Loucy (cell line): ENCODE results near the gene CLTB.

ENCODE experiments used
- H2AFZ ChIP-seq: fragments of 200-600 bp; sonication (generic); 2 replicates; pipeline ENCODE4 v1.6.0; 2016; ENCODE audit warnings: antibody characterized with exemption, mild to moderate bottlenecking, low read length, moderate library complexity
- H3F3A ChIP-seq: fragments of 200-600 bp; 2 replicates; pipeline ENCODE4 v1.6.0; 2016; ENCODE audit warnings: antibody characterized with exemption, low read depth, mild to moderate bottlenecking
- H3K27me3 ChIP-seq: fragments of 200-600 bp; sonication (generic); 2 replicates; pipeline ENCODE4 v1.6.1; 2014; ENCODE audit warnings: low read length, mild to moderate bottlenecking; ENCODE audit not compliant: insufficient read depth, poor library complexity, severe bottlenecking
- H3K36me3 ChIP-seq: fragments of 200-600 bp; sonication (generic); 2 replicates; pipeline ENCODE4 v1.6.1; 2016; ENCODE audit warnings: low read length; ENCODE audit not compliant: insufficient read depth
- H3K4me1 ChIP-seq: fragments of 200-600 bp; sonication (generic); 2 replicates; pipeline ENCODE4 v1.5.1; 2014; ENCODE audit warnings: low read length, mild to moderate bottlenecking; ENCODE audit not compliant: insufficient read depth, poor library complexity, severe bottlenecking
- H3K4me2 ChIP-seq: fragments of 200-600 bp; sonication (generic); 2 replicates; pipeline ENCODE4 v1.6.0; 2014; ENCODE audit warnings: antibody characterized with exemption, low read length, low read depth, mild to moderate bottlenecking; ENCODE audit not compliant: poor library complexity, severe bottlenecking
- H3K4me3 ChIP-seq: fragments of 200-600 bp; sonication (generic); 2 replicates; pipeline ENCODE4 v1.5.1; 2014; ENCODE audit warnings: low read length, mild to moderate bottlenecking, mixed read lengths; ENCODE audit not compliant: poor library complexity, severe bottlenecking
- H3K79me2 ChIP-seq: fragments of 200-600 bp; sonication (generic); 2 replicates; pipeline ENCODE4 v1.6.1; 2014; ENCODE audit warnings: low read length; ENCODE audit not compliant: insufficient read depth
- H3K9ac ChIP-seq: fragments of 200-600 bp; sonication (generic); 2 replicates; pipeline ENCODE4 v1.6.0; 2014; ENCODE audit warnings: mild to moderate bottlenecking, low read depth, low read length, moderate library complexity; ENCODE audit not compliant: poor library complexity, severe bottlenecking
- H3K9me2 ChIP-seq: fragments of 200-600 bp; sonication (generic); replicated peaks from 2 replicates; pipeline ENCODE4 v1.6.1; 2016; ENCODE audit warnings: low read depth, low read length, mixed read lengths
- H3K9me3 ChIP-seq: fragments of 200-600 bp; sonication (generic); 2 replicates; pipeline ENCODE4 v1.6.1; 2014; ENCODE audit warnings: mild to moderate bottlenecking, antibody characterized with exemption, low read length, low read depth; ENCODE audit not compliant: insufficient read depth
- H4K20me1 ChIP-seq: fragments of 200-600 bp; sonication (generic); 2 replicates; pipeline ENCODE4 v1.6.0; 2014; ENCODE audit warnings: antibody characterized with exemption, low read length, mild to moderate bottlenecking; ENCODE audit not compliant: insufficient read depth, poor library complexity, severe bottlenecking
- EZH2phosphoT487 ChIP-seq: fragments of 200-600 bp; IDR thresholded peaks from 2 replicates; pipeline ENCODE4 v1.6.1; 2018; ENCODE audit warnings: antibody characterized with exemption, mild to moderate bottlenecking, moderate library complexity, borderline replicate concordance
- TF ChIP-seq, protein P1 (sequence below): fragments of 200-600 bp; sonication (generic); conservative IDR thresholded peaks from 2 replicates; pipeline ENCODE4 v1.5.1; 2014; ENCODE audit warnings: mild to moderate bottlenecking, antibody characterized with exemption, low read length

CLTB gene

DNA sequence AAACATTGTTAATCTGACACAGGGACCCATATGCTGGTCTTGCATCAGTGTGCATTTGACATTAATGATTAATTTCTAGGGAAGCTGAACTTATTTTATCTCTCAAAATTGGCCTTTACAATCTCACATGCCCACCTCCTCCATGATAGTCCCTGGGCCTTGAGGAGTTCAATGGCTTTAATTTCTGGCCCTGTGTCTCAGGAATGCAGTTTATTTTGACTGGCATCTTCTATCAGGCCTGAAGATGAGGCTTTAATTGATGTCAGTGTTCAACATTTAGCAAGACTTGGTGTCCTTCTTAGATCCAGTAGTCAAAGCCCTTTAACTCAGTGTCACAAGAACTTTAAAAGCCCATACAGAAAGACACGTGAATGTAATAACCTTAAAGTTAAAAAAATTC is 10.5 kb upstream of the CLTB start:
- TF ChIP-seq EZH2phosphoT487, result no peak
- TF ChIP-seq, protein P1, sequence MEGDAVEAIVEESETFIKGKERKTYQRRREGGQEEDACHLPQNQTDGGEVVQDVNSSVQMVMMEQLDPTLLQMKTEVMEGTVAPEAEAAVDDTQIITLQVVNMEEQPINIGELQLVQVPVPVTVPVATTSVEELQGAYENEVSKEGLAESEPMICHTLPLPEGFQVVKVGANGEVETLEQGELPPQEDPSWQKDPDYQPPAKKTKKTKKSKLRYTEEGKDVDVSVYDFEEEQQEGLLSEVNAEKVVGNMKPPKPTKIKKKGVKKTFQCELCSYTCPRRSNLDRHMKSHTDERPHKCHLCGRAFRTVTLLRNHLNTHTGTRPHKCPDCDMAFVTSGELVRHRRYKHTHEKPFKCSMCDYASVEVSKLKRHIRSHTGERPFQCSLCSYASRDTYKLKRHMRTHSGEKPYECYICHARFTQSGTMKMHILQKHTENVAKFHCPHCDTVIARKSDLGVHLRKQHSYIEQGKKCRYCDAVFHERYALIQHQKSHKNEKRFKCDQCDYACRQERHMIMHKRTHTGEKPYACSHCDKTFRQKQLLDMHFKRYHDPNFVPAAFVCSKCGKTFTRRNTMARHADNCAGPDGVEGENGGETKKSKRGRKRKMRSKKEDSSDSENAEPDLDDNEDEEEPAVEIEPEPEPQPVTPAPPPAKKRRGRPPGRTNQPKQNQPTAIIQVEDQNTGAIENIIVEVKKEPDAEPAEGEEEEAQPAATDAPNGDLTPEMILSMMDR, result no peak
- H3K9me3 ChIP-seq, result no peaks in the 10 kb centered on the region
- H3K9me2 ChIP-seq, result no peaks in the 10 kb centered on the region
- H3F3A ChIP-seq, result no peaks in the 10 kb centered on the region
- H3K9ac ChIP-seq, result no peak overlapping the region
- H3K36me3 ChIP-seq, result no peaks in the 10 kb centered on the region
- H3K4me2 ChIP-seq, result no peak overlapping the region
- no peak overlapping the region for H2AFZ ChIP-seq
- no peak overlapping the region for H3K4me3 ChIP-seq
- H3K4me1 ChIP-seq, result peaks cover 7% of the 10 kb centered on the region
- no peaks in the 10 kb centered on the region for H3K79me2 ChIP-seq
- H4K20me1 ChIP-seq, result no peaks in the 10 kb centered on the region
- H3K27me3 ChIP-seq, result no peaks in the 10 kb centered on the region

DNA sequence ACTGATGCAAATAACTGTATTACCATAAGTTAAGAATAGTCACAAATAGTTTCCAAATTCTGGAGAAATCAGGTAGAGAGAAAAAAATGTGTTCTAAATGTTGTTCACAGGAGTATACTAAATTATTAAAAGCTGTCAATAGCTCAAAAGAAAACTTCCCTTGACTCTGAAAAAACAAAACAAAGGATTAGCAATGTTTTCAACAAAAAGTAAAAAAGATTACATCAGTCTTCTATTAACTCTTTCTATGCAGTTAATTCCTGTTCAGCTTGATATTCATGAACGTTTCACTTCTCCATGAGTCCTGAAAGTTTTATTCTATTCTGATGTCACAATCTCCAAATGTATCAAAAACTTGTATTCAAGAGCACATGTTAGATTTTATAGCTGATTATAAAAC is 9.5 kb upstream of the CLTB start:
- Histone ChIP-seq H3K4me2 (no peak overlapping the region), H2AFZ (no peak overlapping the region), H3F3A (no peaks in the 10 kb centered on the region), H3K4me3 (no peak overlapping the region), H4K20me1 (no peaks in the 10 kb centered on the region), H3K9me3 (no peaks in the 10 kb centered on the region), H3K27me3 (no peaks in the 10 kb centered on the region), H3K4me1 (peaks cover 7% of the 10 kb centered on the region), H3K9ac (no peak overlapping the region), H3K9me2 (no peaks in the 10 kb centered on the region), H3K79me2 (no peaks in the 10 kb centered on the region), H3K36me3 (no peaks in the 10 kb centered on the region)
- TF ChIP-seq, protein P1, result no peak
- TF ChIP-seq EZH2phosphoT487, result no peak

DNA sequence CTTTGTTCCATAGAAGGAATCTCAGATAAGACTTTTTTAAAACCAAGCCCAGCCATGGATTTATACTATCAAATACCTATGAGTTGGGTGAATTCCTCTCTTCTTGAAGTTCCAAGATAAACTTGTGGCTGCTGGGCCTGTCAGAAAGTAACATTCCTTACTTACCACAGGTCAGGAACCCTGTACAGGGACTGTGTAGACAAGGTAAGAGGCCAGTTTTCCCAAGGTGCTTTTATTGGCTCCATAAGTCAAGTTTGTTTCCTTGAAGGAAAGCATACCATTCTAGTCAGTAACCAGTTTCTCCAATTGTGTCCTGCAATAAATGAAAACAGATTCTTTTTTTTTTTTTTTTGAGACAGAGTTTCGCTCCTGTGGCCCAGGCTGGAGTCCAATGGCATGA is 8.8 kb upstream of the CLTB start:
- H3K4me1 ChIP-seq, result peaks cover 1% of the 10 kb centered on the region
- no peak overlapping the region for H3K9ac ChIP-seq
- TF ChIP-seq, protein P1, result no peak
- no peak for TF ChIP-seq EZH2phosphoT487
- no peaks in the 10 kb centered on the region for H3K79me2 ChIP-seq
- H3K4me3 ChIP-seq, result no peak overlapping the region
- H3F3A ChIP-seq, result no peaks in the 10 kb centered on the region
- H3K9me3 ChIP-seq, result no peaks in the 10 kb centered on the region
- H2AFZ ChIP-seq, result no peak overlapping the region
- H3K9me2 ChIP-seq, result no peaks in the 10 kb centered on the region
- no peaks in the 10 kb centered on the region for H3K36me3 ChIP-seq
- H4K20me1 ChIP-seq, result no peaks in the 10 kb centered on the region
- H3K4me2 ChIP-seq, result no peak overlapping the region
- H3K27me3 ChIP-seq, result no peaks in the 10 kb centered on the region
